DND-41 (cell line): ENCODE data around the gene PRPS1.

Source experiments
- EZH2 ChIP-seq: IDR thresholded peaks from 3 replicates; pipeline ENCODE4 v1.6.1; 2012; ENCODE audit warnings: borderline replicate concordance, low read depth, mild to moderate bottlenecking, moderate library complexity, low read length, inconsistent platforms; ENCODE audit not compliant: severe bottlenecking
- TF ChIP-seq, protein P1 (sequence below): IDR thresholded peaks from 2 replicates; pipeline ENCODE4 v1.5.1; 2012; ENCODE audit warnings: borderline replicate concordance, low read length, moderate library complexity, mild to moderate bottlenecking; ENCODE audit not compliant: poor library complexity, severe bottlenecking; ENCODE audit errors: extremely low read depth

DNA sequence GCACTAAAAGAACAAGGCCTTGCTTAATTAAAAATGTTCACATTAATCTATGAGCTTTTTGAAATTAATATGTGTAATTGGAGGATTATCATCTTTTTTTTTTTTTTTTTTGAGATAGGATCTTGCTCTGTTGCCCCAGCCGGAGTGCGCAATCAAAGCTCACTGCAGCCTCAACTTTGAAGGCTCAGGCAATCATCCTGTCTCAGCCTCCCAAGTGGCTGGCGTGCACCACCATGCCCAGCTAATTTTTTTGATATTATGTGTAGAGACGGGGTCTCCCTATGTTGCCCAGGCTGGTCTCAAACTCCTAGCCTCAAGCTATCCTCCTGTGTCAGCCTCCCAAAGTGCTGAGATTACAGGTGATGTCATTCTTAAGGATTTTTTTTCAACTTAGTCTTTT, 20.0 kb downstream of the PRPS1 start:
- TF ChIP-seq, protein P1, sequence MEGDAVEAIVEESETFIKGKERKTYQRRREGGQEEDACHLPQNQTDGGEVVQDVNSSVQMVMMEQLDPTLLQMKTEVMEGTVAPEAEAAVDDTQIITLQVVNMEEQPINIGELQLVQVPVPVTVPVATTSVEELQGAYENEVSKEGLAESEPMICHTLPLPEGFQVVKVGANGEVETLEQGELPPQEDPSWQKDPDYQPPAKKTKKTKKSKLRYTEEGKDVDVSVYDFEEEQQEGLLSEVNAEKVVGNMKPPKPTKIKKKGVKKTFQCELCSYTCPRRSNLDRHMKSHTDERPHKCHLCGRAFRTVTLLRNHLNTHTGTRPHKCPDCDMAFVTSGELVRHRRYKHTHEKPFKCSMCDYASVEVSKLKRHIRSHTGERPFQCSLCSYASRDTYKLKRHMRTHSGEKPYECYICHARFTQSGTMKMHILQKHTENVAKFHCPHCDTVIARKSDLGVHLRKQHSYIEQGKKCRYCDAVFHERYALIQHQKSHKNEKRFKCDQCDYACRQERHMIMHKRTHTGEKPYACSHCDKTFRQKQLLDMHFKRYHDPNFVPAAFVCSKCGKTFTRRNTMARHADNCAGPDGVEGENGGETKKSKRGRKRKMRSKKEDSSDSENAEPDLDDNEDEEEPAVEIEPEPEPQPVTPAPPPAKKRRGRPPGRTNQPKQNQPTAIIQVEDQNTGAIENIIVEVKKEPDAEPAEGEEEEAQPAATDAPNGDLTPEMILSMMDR: no peak
- TF ChIP-seq EZH2: no peak
